HepG2 (cell line): ENCODE measurements around the gene PRR30. TPM values are rescaled to one million over a fixed set of nuclear protein-coding genes. Genes with fewer than 3 reads are reported as not detected.

Source experiments
- AKAP8 ChIP-seq: sonication (generic); formaldehyde crosslinking; IDR thresholded peaks from 2 replicates; pipeline ENCODE4 v1.5.1; 2020; ENCODE audit warnings: mild to moderate bottlenecking, missing genetic modification reagents
- EP300 ChIP-seq, 3 experiments: sonication (generic) in 1 of 3; formaldehyde crosslinking in 1 of 3; IDR thresholded peaks; 2 replicates each; pipeline versions ENCODE4 v1.5.1 to v1.6.1; 2011 to 2020; ENCODE audit warnings: low read depth in 2 of 3, low read length in 2 of 3, borderline replicate concordance in 1 of 3, improper control_type of control experiment in 1 of 3, mild to moderate bottlenecking in 1 of 3, missing genetic modification reagents in 1 of 3, moderate library complexity in 1 of 3
- SAFB2 ChIP-seq: sonication (generic); formaldehyde crosslinking; IDR thresholded peaks from 2 replicates; pipeline ENCODE4 v1.5.1; 2020; ENCODE audit warnings: missing genetic modification reagents, low read depth, mild to moderate bottlenecking, borderline replicate concordance
- SMYD3 ChIP-seq: sonication (generic); formaldehyde crosslinking; IDR thresholded peaks from 2 replicates; pipeline ENCODE4 v1.8.1; 2023; ENCODE audit warnings: mild to moderate bottlenecking, missing genetic modification reagents
- SOX13 ChIP-seq, 3 experiments: fragments of 450-650 bp in 1 of 3; sonication (generic) in 1 of 3; formaldehyde crosslinking in 1 of 3; IDR thresholded peaks in 2 of 3; conservative IDR thresholded peaks in 1 of 3; 2 replicates each; pipeline versions ENCODE4 v1.5.0 to v1.6.1; 2016 to 2020; ENCODE audit warnings: antibody characterized with exemption in 1 of 3, mild to moderate bottlenecking in 1 of 3, missing compliant biosample characterization in 1 of 3, missing genetic modification reagents in 1 of 3, moderate library complexity in 1 of 3
- TRIM24 ChIP-seq: sonication (generic); formaldehyde crosslinking; IDR thresholded peaks from 2 replicates; pipeline ENCODE4 v1.8.0; 2022; ENCODE audit warnings: mild to moderate bottlenecking, missing genetic modification reagents
- U2AF2 ChIP-seq: fragments of 200-400 bp; formaldehyde crosslinking; IDR thresholded peaks from 2 replicates; pipeline ENCODE4 v1.6.1; 2017; ENCODE audit warnings: low read depth, mild to moderate bottlenecking, low read length
- ZNF546 ChIP-seq: sonication (generic); formaldehyde crosslinking; conservative IDR thresholded peaks from 2 replicates; pipeline ENCODE4 v1.8.1; 2023; ENCODE audit warnings: mild to moderate bottlenecking, missing genetic modification reagents
- polyA plus RNA-seq, 8 experiments: library from polyadenylated mRNA; depleted of rRNA in 3 of 8; stranded (reverse) in 7 of 8; unstranded in 1 of 8; fragments of >200 nt; fragmentation: Illumina TruSeq in 4 of 8; extraction: Trizol in 4 of 8; gene quantifications; 2 replicates each; pipeline versions ENCODE4 v1.2.1 to v1.2.3, GENCODE V29; 2011 to 2016; ENCODE audit warnings: low read depth in 4 of 8, missing spikeins in 1 of 8, mixed read lengths in 1 of 8; ENCODE audit not compliant: insufficient read depth in 1 of 8
- total RNA-seq, 5 experiments: library from RNA; depleted of rRNA; stranded (reverse); fragments of >200 nt; fragmentation: Illumina TruSeq; extraction: Trizol; gene quantifications; 2 replicates each; pipeline ENCODE4 v1.2.3, GENCODE V29; 2016; ENCODE audit warnings: low read depth in 1 of 5
- TF ChIP-seq, protein P1 (sequence below): sonication (generic); formaldehyde crosslinking; IDR thresholded peaks from 2 replicates; pipeline ENCODE4 v1.4.0; 2020; ENCODE audit warnings: low read depth, missing genetic modification reagents
- TF ChIP-seq, protein P2 (sequence below): IDR thresholded peaks from 2 replicates; pipeline ENCODE4 v1.6.1; 2016; ENCODE audit warnings: missing biosample characterization, missing genetic modification reagents, low read depth
- TF ChIP-seq, protein P3 (sequence below), 2 experiments: IDR thresholded peaks; 2 replicates each; pipeline ENCODE4 v1.6.1; 2011 to 2012; ENCODE audit warnings: low read length in 2 of 2, borderline replicate concordance in 1 of 2, low read depth in 1 of 2, mild to moderate bottlenecking in 1 of 2, moderate library complexity in 1 of 2
- TF ChIP-seq, protein P4 (sequence below): sonication (generic); formaldehyde crosslinking; IDR thresholded peaks from 2 replicates; pipeline ENCODE4 v1.4.0; 2020; ENCODE audit warnings: mild to moderate bottlenecking, missing genetic modification reagents

PRR30 gene
- total and polyA plus RNA-seq, 2 of the 13 experiments (the other 11 are each of a cell fraction or from before 2014, with no cell fraction given): not detected

DNA sequence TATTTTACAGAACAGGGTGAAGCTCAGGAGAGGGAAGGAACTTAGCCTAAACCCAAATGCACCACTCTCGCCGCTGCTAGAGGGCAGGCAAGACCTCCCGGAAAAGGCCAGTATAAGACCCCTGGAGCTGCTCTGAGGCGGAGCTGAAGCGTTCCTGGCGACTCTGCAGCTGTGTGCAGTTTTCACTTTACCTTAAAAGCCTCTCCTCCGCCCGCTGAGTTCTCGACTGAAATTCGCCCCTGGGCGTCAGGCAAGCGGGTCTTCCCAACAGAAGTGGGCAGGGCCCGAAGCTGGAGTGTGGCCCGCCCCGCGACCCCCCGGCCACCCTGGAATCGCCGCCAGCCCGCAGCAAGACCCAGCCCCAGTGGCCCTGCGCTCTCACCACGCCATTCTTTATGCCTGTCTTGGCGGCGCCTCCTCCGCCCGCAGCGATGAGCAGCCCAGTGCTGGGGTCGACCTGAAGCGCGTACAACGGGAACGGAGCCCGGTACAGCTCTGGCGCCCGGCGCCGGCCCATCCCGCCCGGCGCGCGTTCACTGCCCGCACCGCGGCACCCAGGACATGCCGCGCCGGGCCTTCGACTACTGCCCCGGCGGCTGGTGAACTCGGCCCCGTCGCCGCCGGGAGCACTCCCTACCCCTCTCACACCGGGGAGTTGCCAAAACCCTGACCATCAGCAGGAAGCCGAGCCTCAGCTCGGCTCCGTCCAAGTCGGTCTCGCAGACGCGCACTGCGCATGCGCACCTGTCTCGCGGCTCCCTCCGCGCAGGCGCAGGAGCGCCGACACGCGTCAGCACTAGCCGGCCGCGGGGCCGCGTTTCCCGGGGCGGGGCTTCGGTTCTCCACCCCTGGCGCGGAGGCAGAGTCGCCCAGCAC is 5.1 kb downstream of the PRR30 start, which contains the start of gene PREB (continued):
- TF ChIP-seq, protein P1, sequence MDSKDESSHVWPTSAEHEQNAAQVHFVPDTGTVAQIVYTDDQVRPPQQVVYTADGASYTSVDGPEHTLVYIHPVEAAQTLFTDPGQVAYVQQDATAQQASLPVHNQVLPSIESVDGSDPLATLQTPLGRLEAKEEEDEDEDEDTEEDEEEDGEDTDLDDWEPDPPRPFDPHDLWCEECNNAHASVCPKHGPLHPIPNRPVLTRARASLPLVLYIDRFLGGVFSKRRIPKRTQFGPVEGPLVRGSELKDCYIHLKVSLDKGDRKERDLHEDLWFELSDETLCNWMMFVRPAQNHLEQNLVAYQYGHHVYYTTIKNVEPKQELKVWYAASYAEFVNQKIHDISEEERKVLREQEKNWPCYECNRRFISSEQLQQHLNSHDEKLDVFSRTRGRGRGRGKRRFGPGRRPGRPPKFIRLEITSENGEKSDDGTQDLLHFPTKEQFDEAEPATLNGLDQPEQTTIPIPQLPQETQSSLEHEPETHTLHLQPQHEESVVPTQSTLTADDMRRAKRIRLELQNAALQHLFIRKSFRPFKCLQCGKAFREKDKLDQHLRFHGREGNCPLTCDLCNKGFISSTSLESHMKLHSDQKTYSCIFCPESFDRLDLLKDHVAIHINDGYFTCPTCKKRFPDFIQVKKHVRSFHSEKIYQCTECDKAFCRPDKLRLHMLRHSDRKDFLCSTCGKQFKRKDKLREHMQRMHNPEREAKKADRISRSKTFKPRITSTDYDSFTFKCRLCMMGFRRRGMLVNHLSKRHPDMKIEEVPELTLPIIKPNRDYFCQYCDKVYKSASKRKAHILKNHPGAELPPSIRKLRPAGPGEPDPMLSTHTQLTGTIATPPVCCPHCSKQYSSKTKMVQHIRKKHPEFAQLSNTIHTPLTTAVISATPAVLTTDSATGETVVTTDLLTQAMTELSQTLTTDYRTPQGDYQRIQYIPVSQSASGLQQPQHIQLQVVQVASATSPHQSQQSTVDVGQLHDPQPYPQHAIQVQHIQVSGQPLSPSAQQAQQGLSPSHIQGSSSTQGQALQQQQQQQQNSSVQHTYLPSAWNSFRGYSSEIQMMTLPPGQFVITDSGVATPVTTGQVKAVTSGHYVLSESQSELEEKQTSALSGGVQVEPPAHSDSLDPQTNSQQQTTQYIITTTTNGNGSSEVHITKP (CRISPR knock-in tag): 0 out of 2 replicates have a peak, but pooled peaks have one; percentile 50
- TF ChIP-seq SOX13 (IDR thresholded peaks at IDR 0.05) (no peak), SOX13 (CRISPR knock-in tag; conservative IDR thresholded peaks at IDR 0.05 in 1 of 2, IDR thresholded peaks at IDR 0.05 in 1 of 2) (peak in 1 of 2 experiments; percentile 15; a peak in 1 of 4 replicates), SAFB2 (peak; percentile 87), EP300 (IDR thresholded peaks at IDR 0.05; ENCODE audit: low read depth in 2 of 2, low read length in 2 of 2) (0 out of 4 replicates have a peak, but pooled peaks have one; percentile 7 to 26), EP300 (CRISPR knock-in tag; IDR thresholded peaks at IDR 0.05; ENCODE audit: borderline replicate concordance) (no peak), TRIM24 (no peak), AKAP8 (CRISPR knock-in tag) (peak; percentile 80), U2AF2 (no peak), SMYD3 (CRISPR knock-in tag) (no peak), ZNF546 (peak; percentile 92)
- TF ChIP-seq, protein P2, sequence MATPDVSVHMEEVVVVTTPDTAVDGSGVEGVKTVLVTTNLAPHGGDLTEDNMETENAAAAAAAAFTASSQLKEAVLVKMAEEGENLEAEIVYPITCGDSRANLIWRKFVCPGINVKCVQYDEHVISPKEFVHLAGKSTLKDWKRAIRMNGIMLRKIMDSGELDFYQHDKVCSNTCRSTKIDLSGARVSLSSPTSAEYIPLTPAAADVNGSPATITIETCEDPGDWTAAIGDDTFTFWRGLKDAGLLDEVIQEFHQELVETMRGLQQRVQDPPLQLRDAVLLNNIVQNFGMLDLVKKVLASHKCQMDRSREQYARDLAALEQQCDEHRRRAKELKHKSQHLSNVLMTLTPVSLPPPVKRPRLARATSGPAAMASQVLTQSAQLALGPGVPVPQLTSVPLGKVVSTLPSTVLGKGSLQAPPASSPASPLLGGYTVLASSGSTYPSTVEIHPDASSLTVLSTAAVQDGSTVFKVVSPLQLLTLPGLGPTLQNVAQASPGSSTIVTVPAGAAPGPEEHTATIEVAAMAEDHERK: no peak
- TF ChIP-seq, protein P3, sequence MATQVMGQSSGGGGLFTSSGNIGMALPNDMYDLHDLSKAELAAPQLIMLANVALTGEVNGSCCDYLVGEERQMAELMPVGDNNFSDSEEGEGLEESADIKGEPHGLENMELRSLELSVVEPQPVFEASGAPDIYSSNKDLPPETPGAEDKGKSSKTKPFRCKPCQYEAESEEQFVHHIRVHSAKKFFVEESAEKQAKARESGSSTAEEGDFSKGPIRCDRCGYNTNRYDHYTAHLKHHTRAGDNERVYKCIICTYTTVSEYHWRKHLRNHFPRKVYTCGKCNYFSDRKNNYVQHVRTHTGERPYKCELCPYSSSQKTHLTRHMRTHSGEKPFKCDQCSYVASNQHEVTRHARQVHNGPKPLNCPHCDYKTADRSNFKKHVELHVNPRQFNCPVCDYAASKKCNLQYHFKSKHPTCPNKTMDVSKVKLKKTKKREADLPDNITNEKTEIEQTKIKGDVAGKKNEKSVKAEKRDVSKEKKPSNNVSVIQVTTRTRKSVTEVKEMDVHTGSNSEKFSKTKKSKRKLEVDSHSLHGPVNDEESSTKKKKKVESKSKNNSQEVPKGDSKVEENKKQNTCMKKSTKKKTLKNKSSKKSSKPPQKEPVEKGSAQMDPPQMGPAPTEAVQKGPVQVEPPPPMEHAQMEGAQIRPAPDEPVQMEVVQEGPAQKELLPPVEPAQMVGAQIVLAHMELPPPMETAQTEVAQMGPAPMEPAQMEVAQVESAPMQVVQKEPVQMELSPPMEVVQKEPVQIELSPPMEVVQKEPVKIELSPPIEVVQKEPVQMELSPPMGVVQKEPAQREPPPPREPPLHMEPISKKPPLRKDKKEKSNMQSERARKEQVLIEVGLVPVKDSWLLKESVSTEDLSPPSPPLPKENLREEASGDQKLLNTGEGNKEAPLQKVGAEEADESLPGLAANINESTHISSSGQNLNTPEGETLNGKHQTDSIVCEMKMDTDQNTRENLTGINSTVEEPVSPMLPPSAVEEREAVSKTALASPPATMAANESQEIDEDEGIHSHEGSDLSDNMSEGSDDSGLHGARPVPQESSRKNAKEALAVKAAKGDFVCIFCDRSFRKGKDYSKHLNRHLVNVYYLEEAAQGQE (IDR thresholded peaks at IDR 0.05; ENCODE audit: borderline replicate concordance in 1 of 2, low read depth in 1 of 2, low read length in 2 of 2): peak in 1 of 2 experiments; percentile 7; a peak in 1 of 4 replicates
- TF ChIP-seq, protein P4, sequence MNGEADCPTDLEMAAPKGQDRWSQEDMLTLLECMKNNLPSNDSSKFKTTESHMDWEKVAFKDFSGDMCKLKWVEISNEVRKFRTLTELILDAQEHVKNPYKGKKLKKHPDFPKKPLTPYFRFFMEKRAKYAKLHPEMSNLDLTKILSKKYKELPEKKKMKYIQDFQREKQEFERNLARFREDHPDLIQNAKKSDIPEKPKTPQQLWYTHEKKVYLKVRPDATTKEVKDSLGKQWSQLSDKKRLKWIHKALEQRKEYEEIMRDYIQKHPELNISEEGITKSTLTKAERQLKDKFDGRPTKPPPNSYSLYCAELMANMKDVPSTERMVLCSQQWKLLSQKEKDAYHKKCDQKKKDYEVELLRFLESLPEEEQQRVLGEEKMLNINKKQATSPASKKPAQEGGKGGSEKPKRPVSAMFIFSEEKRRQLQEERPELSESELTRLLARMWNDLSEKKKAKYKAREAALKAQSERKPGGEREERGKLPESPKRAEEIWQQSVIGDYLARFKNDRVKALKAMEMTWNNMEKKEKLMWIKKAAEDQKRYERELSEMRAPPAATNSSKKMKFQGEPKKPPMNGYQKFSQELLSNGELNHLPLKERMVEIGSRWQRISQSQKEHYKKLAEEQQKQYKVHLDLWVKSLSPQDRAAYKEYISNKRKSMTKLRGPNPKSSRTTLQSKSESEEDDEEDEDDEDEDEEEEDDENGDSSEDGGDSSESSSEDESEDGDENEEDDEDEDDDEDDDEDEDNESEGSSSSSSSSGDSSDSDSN: peak; percentile 69
